K562 (cell line): ENCODE data around the gene SYK.

Experiments
- BHLHE40 ChIP-seq: IDR thresholded peaks from 2 replicates; pipeline ENCODE4 v1.6.1; 2011; ENCODE audit warnings: low read length, improper control_type of control experiment
- CEBPB ChIP-seq: fragments of 450-650 bp; IDR thresholded peaks from 2 replicates; pipeline ENCODE4 v1.6.1; 2016; ENCODE audit warnings: missing genetic modification characterization, missing compliant biosample characterization
- FOXM1 ChIP-seq, 2 experiments: fragments of 450-650 bp in 1 of 2; sonication (generic) in 1 of 2; formaldehyde crosslinking in 1 of 2; IDR thresholded peaks; 2 replicates each; pipeline versions ENCODE4 v1.6.1 to v1.9.0; 2017 to 2022; ENCODE audit warnings: low read depth in 2 of 2, mild to moderate bottlenecking in 2 of 2, missing genetic modification reagents in 1 of 2, moderate library complexity in 1 of 2
- HSF4 ChIP-seq: fragments of 250-450 bp; sonication (Bioruptor Pico); IDR thresholded peaks from 2 replicates; pipeline ENCODE4 v2.1.2; 2022; ENCODE audit warnings: mild to moderate bottlenecking, moderate library complexity, borderline replicate concordance
- NBN ChIP-seq: fragments of 450-650 bp; IDR thresholded peaks from 2 replicates; pipeline ENCODE4 v1.6.1; 2016; ENCODE audit warnings: low read depth, mild to moderate bottlenecking
- TF ChIP-seq, protein P1 (sequence below): fragments of 250-450 bp; sonication (Bioruptor Pico); IDR thresholded peaks from 2 replicates; pipeline ENCODE4 v1.5.0; 2021

DNA sequence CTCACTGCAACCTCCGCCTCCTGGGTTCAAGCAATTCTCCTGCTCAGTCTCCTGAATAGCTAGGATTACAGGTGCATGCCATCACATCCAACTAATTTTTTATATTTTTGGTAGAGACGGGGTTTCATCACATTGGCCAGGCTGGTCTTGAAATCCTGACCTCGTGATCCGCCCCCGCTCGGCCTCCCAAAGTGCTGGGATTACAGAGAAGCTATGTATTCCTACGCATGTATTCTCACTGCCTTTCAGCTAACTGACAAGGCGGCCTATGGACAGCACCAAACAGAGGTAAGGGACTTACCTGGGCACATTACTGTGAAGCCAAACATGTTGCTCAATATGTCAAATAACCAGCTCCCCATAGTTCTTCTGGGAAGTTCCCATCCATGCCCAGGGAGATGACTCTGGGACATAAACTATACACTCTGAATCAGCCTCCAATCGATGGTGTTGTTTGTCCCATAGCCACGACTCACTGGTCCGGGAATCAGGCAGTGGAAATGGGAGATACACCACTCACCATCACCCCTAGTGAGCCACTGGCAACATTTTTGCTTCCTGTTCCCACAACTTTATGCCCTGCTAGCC is 114.6 kb downstream of the SYK start:
- TF ChIP-seq NBN (no peak), FOXM1 (IDR thresholded peaks at IDR 0.05; ENCODE audit: low read depth) (no peak), FOXM1 (CRISPR knock-in tag; IDR thresholded peaks at IDR 0.05; ENCODE audit: low read depth) (no peak), HSF4 (CRISPR knock-in tag) (no peak), BHLHE40 (no peak), CEBPB (tag) (no peak)
- TF ChIP-seq, protein P1, sequence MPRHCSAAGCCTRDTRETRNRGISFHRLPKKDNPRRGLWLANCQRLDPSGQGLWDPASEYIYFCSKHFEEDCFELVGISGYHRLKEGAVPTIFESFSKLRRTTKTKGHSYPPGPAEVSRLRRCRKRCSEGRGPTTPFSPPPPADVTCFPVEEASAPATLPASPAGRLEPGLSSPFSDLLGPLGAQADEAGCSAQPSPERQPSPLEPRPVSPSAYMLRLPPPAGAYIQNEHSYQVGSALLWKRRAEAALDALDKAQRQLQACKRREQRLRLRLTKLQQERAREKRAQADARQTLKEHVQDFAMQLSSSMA (CRISPR knock-in tag), result no peak
